Left ventricle myocardium inferior (tissue), 1 donor: ENCODE data around the gene CDC37L1. TPM values are rescaled to one million over a fixed set of nuclear protein-coding genes. Genes with fewer than 3 reads are reported as not detected.

Experiments
- DNase-seq: peaks from one replicate; pipeline ENCODE4 v3.0.0-alpha.2; 2020
- H3K27ac ChIP-seq: fragments of 200-600 bp; replicated peaks from 2 replicates; pipeline ENCODE4 v1.8.0; 2021
- H3K27me3 ChIP-seq: fragments of 200-600 bp; 2 replicates; pipeline ENCODE4 v1.8.0; 2021; ENCODE audit warnings: low read depth
- H3K36me3 ChIP-seq: fragments of 200-600 bp; 2 replicates; pipeline ENCODE4 v1.8.0; 2021
- H3K4me1 ChIP-seq: fragments of 200-600 bp; 2 replicates; pipeline ENCODE4 v1.8.0; 2021
- H3K4me3 ChIP-seq: fragments of 200-600 bp; 2 replicates; pipeline ENCODE4 v1.8.0; 2021; ENCODE audit warnings: mild to moderate bottlenecking, moderate library complexity
- H3K9me3 ChIP-seq: fragments of 200-600 bp; replicated peaks from 2 replicates; pipeline ENCODE4 v1.8.0; 2021
- intact Hi-C: fragments of 100-400 bp; cut with micrococcal nuclease; formaldehyde crosslinking; loops from one replicate; pipeline ENCODE4 v1.11.0; 2022
- total RNA-seq: library from RNA; stranded (reverse); fragmentation: NEBNext Ultra II Directional; extraction: Animal tissue kit (Norgen Biotek cat#: 25700); gene quantifications from one replicate; pipeline ENCODE4 v1.2.1, GENCODE V29; 2021
- TF ChIP-seq, protein P1 (sequence below): fragments of 200-600 bp; IDR thresholded peaks from 2 replicates; pipeline ENCODE4 v1.8.0; 2021; ENCODE audit warnings: antibody characterized with exemption, mild to moderate bottlenecking, borderline replicate concordance
- donor health status: DM: no; HTN: yes; CAD: no; lungs with severe emphysema.

The CDC37L1 gene
- total RNA-seq, 1 donor from 2014 or later = 42.4 TPM

DNA sequence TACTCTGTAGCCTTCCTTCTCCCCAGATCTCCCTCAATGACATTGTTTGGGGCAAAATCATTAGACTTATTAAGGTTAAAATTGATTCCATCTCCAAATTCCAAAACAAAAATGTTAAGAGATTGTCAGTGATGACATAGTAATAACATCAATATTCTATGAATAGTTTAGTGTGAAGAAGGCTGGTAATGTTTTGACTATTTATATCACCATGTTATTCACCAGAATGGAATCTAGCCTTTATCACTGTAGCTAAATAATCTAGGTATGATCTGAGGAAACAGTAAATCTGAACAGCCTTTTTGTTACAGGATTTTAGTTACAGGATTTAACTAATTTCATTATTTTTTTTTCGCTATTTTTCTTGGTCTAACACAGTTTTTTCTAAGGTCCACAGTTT lies 18.2 kb upstream of the CDC37L1 start:
- no peak for DNase-seq
- H3K4me3 ChIP-seq = no peak overlapping the region
- no peaks in the 10 kb centered on the region for H3K36me3 ChIP-seq
- H3K27ac ChIP-seq = no peak overlapping the region
- intact Hi-C loops = no loop called here
- no peaks in the 10 kb centered on the region for H3K27me3 ChIP-seq
- peaks cover 49% of the 10 kb centered on the region for H3K4me1 ChIP-seq
- TF ChIP-seq, protein P1, sequence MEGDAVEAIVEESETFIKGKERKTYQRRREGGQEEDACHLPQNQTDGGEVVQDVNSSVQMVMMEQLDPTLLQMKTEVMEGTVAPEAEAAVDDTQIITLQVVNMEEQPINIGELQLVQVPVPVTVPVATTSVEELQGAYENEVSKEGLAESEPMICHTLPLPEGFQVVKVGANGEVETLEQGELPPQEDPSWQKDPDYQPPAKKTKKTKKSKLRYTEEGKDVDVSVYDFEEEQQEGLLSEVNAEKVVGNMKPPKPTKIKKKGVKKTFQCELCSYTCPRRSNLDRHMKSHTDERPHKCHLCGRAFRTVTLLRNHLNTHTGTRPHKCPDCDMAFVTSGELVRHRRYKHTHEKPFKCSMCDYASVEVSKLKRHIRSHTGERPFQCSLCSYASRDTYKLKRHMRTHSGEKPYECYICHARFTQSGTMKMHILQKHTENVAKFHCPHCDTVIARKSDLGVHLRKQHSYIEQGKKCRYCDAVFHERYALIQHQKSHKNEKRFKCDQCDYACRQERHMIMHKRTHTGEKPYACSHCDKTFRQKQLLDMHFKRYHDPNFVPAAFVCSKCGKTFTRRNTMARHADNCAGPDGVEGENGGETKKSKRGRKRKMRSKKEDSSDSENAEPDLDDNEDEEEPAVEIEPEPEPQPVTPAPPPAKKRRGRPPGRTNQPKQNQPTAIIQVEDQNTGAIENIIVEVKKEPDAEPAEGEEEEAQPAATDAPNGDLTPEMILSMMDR = no peak
- no peaks in the 10 kb centered on the region for H3K9me3 ChIP-seq

DNA sequence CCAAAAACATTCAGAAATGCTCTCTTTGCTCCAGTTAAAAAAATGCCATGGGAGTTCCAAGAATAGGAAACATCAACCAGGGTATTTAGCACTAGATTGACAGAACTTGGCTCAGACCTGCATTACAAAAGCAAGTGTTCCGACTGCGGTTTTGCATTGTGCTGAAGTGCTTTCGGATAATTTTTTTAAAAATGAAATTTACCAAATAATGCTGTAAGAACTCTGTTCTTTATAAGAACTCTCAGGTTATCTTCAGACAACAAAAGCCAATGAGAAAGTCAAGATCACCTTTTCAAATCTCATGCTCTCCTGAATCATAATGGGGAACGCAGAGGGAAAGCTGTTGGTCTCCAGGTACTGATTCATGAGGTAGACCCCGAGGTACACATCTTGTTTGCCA lies 17.8 kb upstream of the CDC37L1 start:
- Histone ChIP-seq H3K27me3 (no peaks in the 10 kb centered on the region), H3K4me1 (peaks cover 52% of the 10 kb centered on the region), H3K4me3 (peak overlapping the region; percentile 90), H3K27ac (peak overlapping the region; percentile 85), H3K9me3 (no peaks in the 10 kb centered on the region), H3K36me3 (no peaks in the 10 kb centered on the region)
- TF ChIP-seq, protein P1 = no peak
- DNase-seq = no peak
- intact Hi-C loops = no loop called here

DNA sequence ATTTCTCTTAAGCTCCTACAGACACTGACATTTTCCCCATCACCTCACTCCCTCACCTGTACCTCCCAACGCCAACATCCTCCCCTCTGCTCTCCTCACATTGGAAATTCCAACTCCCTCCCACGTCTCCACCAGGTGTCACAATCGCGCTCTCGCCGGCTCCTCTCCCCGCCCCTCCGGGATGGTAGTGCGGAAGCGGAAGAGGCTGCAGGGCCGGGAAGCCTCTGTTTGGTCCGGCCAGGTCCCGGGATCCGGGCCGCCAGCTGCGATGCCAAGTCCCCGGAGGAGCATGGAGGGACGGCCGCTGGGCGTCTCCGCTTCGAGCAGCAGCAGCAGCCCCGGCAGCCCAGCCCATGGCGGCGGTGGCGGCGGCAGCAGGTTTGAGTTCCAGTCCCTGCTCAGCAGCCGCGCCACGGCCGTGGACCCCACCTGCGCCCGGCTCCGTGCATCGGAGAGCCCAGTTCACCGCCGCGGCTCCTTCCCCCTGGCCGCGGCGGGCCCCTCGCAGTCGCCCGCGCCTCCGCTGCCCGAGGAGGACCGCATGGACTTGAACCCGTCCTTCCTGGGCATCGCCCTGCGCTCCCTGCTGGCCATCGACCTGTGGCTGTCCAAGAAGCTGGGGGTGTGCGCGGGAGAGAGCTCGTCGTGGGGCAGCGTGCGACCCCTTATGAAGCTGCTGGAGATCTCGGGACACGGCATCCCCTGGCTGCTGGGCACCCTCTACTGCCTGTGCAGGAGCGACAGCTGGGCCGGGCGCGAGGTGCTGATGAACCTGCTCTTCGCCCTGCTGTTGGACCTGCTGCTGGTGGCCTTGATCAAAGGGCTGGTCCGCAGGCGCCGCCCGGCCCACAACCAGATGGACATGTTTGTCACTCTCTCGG lies 17.0 kb upstream of the CDC37L1 start, which contains the start of gene PLPP6:
TSS of gene PLPP6 (plus strand) at position 187 of the 881 bp plus-strand sequence. CDS start at position 269, 82 bp downstream.
- no peaks in the 10 kb centered on the region for H3K36me3 ChIP-seq
- H3K9me3 ChIP-seq = no peaks in the 10 kb centered on the region
- no peaks in the 10 kb centered on the region for H3K27me3 ChIP-seq
- DNase-seq = peak; percentile 85
- peak within 1 kb of the TSS; percentile 90 for H3K4me3 ChIP-seq
- TF ChIP-seq, protein P1 = peak; percentile 66
- H3K4me1 ChIP-seq = peaks cover 55% of the 10 kb centered on the region
- intact Hi-C loops = no loop called here
- H3K27ac ChIP-seq = peak within 1 kb of the TSS; percentile 85

DNA sequence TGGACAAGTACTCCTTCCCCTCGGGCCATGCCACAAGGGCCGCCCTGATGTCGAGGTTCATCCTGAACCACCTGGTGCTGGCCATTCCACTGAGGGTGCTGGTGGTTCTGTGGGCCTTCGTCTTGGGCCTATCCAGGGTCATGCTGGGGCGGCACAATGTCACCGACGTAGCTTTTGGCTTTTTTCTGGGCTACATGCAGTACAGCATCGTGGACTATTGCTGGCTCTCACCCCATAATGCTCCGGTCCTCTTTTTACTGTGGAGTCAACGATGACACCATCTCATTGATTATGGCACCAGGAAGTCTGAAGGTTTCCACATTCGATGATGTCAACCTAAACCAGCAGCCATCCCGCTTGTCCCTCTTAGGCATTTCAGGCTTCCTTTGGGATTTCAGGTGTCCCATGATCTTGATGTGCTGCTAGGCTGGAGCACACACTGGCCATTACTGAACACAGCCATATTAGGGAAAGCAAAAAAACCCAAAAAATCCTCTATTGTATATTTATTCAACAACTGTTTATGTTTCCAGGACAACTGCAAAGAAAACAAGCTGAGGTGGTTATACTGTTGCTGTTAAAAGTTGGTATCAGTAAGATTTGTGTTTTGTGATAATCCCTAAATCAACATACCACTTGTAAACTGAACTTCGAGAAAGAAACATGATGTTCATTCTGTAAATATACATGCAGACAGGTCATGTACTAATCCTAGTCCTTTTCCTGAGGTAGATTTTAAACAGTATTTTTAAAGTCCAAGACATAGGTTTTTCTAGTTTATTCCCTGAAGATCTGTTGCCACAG lies 16.2 kb upstream of the CDC37L1 start:
- H3K4me1 ChIP-seq = peaks cover 55% of the 10 kb centered on the region
- TF ChIP-seq, protein P1 = no peak

DNA sequence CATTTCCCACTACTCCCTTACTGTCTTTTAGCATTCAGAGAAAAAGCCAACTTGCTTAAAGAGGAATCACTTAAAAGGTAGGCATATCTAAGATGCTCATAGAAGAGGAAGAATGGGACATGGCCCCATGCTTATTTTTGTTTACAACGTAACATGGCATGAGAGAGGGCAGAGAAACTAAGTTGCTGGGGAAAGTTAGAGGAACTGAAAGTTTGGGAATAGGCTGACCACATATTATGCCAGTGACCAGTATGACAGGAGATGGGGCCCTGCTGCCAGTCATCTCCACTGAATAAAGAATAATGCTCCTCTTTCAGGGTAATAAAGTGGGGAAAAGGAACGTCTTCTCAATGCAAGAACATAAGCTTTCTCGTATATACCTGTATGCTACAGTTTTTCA lies 15.4 kb upstream of the CDC37L1 start:
- intact Hi-C loops = no loop called here
- Histone ChIP-seq H3K27me3 (no peaks in the 10 kb centered on the region), H3K4me3 (no peak overlapping the region), H3K9me3 (no peaks in the 10 kb centered on the region), H3K4me1 (peaks cover 55% of the 10 kb centered on the region), H3K27ac (no peak overlapping the region), H3K36me3 (no peaks in the 10 kb centered on the region)
- DNase-seq = no peak
- TF ChIP-seq, protein P1 = no peak

More for the DNA sequence above, 16.2 kb upstream of the CDC37L1 start:
- Histone ChIP-seq H3K4me3 (peak overlapping the region; percentile 90), H3K9me3 (no peaks in the 10 kb centered on the region), H3K27me3 (no peaks in the 10 kb centered on the region), H3K27ac (no peak overlapping the region), H3K36me3 (no peaks in the 10 kb centered on the region)
- no peak for DNase-seq
- intact Hi-C loops = no loop called here
